CD14-positive monocyte (primary cell): ENCODE data around the gene RNASEH2A. TPM values are rescaled to one million over a fixed set of nuclear protein-coding genes. Genes with fewer than 3 reads are reported as not detected.

Experiments used
- DNase-seq, 3 donors: peaks; one replicate each; pipeline ENCODE4 v3.0.0-alpha.2; 2011 to 2022
- H2AFZ ChIP-seq: 2 replicates; pipeline ENCODE4 v1.6.0; 2012; ENCODE audit warnings: mild to moderate bottlenecking, low read depth, low read length, inconsistent platforms; ENCODE audit not compliant: insufficient read depth, poor library complexity, severe bottlenecking
- H3K27ac ChIP-seq, 2 donors: 1 replicate in 1 of 2; 2 replicates in 1 of 2; pipeline ENCODE4 v1.5.1; 2012 to 2013; ENCODE audit warnings: low read length in 2 of 2, control low read depth in 1 of 2, inconsistent platforms in 1 of 2, low read depth in 1 of 2, mild to moderate bottlenecking in 1 of 2
- H3K27me3 ChIP-seq, 2 donors: one replicate each; pipeline versions ENCODE4 v1.6.0 to v1.6.1; 2011 to 2013; ENCODE audit warnings: low read length in 2 of 2; ENCODE audit not compliant: control insufficient read depth in 2 of 2, insufficient read depth in 2 of 2
- H3K36me3 ChIP-seq, 2 donors: replicated peaks in 1 of 2; 1 replicate in 1 of 2; 2 replicates in 1 of 2; pipeline versions ENCODE4 v1.5.1 to v1.6.1; 2012 to 2013; ENCODE audit warnings: low read length in 2 of 2, control low read depth in 1 of 2, inconsistent platforms in 1 of 2, mild to moderate bottlenecking in 1 of 2; ENCODE audit not compliant: insufficient read depth in 2 of 2, control insufficient read depth in 1 of 2
- H3K4me1 ChIP-seq, 2 donors: 1 replicate in 1 of 2; 2 replicates in 1 of 2; pipeline versions ENCODE4 v1.5.1 to v1.6.1; 2012 to 2013; ENCODE audit warnings: low read length in 2 of 2, control low read depth in 1 of 2, inconsistent platforms in 1 of 2, mild to moderate bottlenecking in 1 of 2, moderate library complexity in 1 of 2; ENCODE audit not compliant: insufficient read depth in 2 of 2, control insufficient read depth in 1 of 2
- H3K4me2 ChIP-seq: replicated peaks from 2 replicates; pipeline ENCODE3; 2012; ENCODE audit warnings: low read length, moderate library complexity, mild to moderate bottlenecking; ENCODE audit not compliant: poor library complexity, severe bottlenecking; ENCODE audit errors: extremely low read depth
- H3K4me3 ChIP-seq, 3 experiments: fragments of 200-600 bp in 1 of 3; sonication (generic) in 1 of 3; replicated peaks in 1 of 3; 1 replicate in 2 of 3; 2 replicates in 1 of 3; pipeline ENCODE4 v1.5.1; 2011 to 2013; ENCODE audit warnings: low read length in 3 of 3, mild to moderate bottlenecking in 3 of 3, control low read depth in 2 of 3, low read depth in 2 of 3, inconsistent platforms in 1 of 3, moderate library complexity in 1 of 3
- H3K79me2 ChIP-seq: 2 replicates; pipeline ENCODE4 v1.6.0; 2012; ENCODE audit warnings: mild to moderate bottlenecking, control low read depth, inconsistent platforms, low read length, moderate library complexity; ENCODE audit not compliant: insufficient read depth
- H3K9ac ChIP-seq: 2 replicates; pipeline ENCODE4 v1.6.0; 2017; ENCODE audit warnings: low read length, mild to moderate bottlenecking; ENCODE audit not compliant: insufficient read depth, poor library complexity, severe bottlenecking
- H3K9me3 ChIP-seq, 2 donors: replicated peaks in 1 of 2; 1 replicate in 1 of 2; 2 replicates in 1 of 2; pipeline versions ENCODE4 v1.5.1 to v1.6.1; 2012 to 2013; ENCODE audit warnings: low read length in 2 of 2, control low read depth in 1 of 2; ENCODE audit not compliant: control insufficient read depth in 1 of 2, insufficient read depth in 1 of 2
- H4K20me1 ChIP-seq: 2 replicates; pipeline ENCODE4 v1.6.0; 2012; ENCODE audit warnings: mild to moderate bottlenecking, low read length, control low read depth, moderate library complexity; ENCODE audit not compliant: insufficient read depth
- H3K27ac Mint-ChIP-seq, 7 donors: one replicate each; pipeline ENCODE4 v1.8.0; 2020; ENCODE audit warnings: mild to moderate bottlenecking in 7 of 7, mixed read lengths in 7 of 7, moderate library complexity in 6 of 7, inconsistent platforms in 2 of 7
- H3K27me3 Mint-ChIP-seq, 3 donors: one replicate each; pipeline ENCODE4 v1.8.0; 2021 to 2022; ENCODE audit warnings: low read depth in 3 of 3, mild to moderate bottlenecking in 3 of 3, mixed read lengths in 3 of 3, moderate library complexity in 3 of 3, inconsistent platforms in 1 of 3
- H3K36me3 Mint-ChIP-seq, 2 donors: one replicate each; pipeline ENCODE4 v1.8.0; 2020; ENCODE audit warnings: mixed read lengths in 2 of 2, inconsistent platforms in 1 of 2, mild to moderate bottlenecking in 1 of 2
- H3K4me1 Mint-ChIP-seq: one replicate; pipeline ENCODE4 v1.8.0; 2020; ENCODE audit warnings: mild to moderate bottlenecking, mixed read lengths
- H3K4me3 Mint-ChIP-seq, 2 donors: one replicate each; pipeline ENCODE4 v1.8.0; 2020; ENCODE audit warnings: mild to moderate bottlenecking in 2 of 2, mixed read lengths in 2 of 2, moderate library complexity in 1 of 2
- H3K9me3 Mint-ChIP-seq, 7 donors: one replicate each; pipeline ENCODE4 v1.8.0; 2020 to 2022; ENCODE audit warnings: mixed read lengths in 7 of 7, mild to moderate bottlenecking in 6 of 7, moderate library complexity in 6 of 7, inconsistent platforms in 2 of 7
- WGBS: methylation state at CpG from one replicate; pipeline ENCODE4 v1.1.5; 2013; ENCODE audit warnings: missing lambda C conversion rate; ENCODE audit not compliant: insufficient coverage; 5-methylcytosine and 5-hydroxymethylcytosine counted together
- intact Hi-C, 2 donors: fragments of 100-400 bp; cut with micrococcal nuclease; formaldehyde crosslinking; loops; one replicate each; pipeline versions ENCODE4 v1.15.0 to v1.15.1; 2023
- polyA plus RNA-seq, 3 donors: library from polyadenylated mRNA; depleted of rRNA in 1 of 3; unstranded in 2 of 3; stranded (reverse) in 1 of 3; fragments of 300-500 nt in 2 of 3; fragments of >200 nt in 1 of 3; fragmentation: Illumina TruSeq in 2 of 3; gene quantifications; 1 replicate in 2 of 3; 2 replicates in 1 of 3; pipeline ENCODE4 v1.2.3, GENCODE V29; 2012 to 2021
- TF ChIP-seq, protein P1 (sequence below): fragments of 200-600 bp; IDR thresholded peaks from one replicate; pipeline ENCODE4 v1.8.0; 2022; ENCODE audit warnings: antibody characterized with exemption, mild to moderate bottlenecking

The RNASEH2A gene
- polyA plus RNA-seq, 3 donors, result 8.7 to 21.5 (median 15.2) TPM

GRCh38 chr19:12786952-12787351, 19.4 kb upstream of the RNASEH2A start:
- Histone ChIP-seq H3K27ac (peak overlapping the region; percentile 95 to 100), H3K9ac (peak overlapping the region; percentile 94), H3K79me2 (peaks cover 50% of the 10 kb centered on the region), H2AFZ (no peak overlapping the region), H3K9me3 (no peaks in the 10 kb centered on the region), H3K4me2 (peak overlapping the region; percentile 76), H3K27me3 (no peaks in the 10 kb centered on the region), H3K4me1 (peaks cover 76 to 80% of the 10 kb centered on the region in 2 donors), H3K4me3 (peak overlapping the region in 2 of 3 experiments; percentile 23 to 100), H3K36me3 (no peaks in the 10 kb centered on the region), H4K20me1 (peaks cover 6% of the 10 kb centered on the region)
- peaks cover 0 to 2% of the 10 kb centered on the region in 2 donors for H3K36me3 Mint-ChIP-seq
- H3K4me1 Mint-ChIP-seq, result peaks cover 31% of the 10 kb centered on the region
- peaks cover 0 to 5% (median 0%) of the 10 kb centered on the region in 7 donors for H3K9me3 Mint-ChIP-seq
- 100% methylated on average over 1 of the region's 3 CpGs for WGBS
- peak in 1 of 3 donors; percentile 31 for DNase-seq
- TF ChIP-seq, protein P1, sequence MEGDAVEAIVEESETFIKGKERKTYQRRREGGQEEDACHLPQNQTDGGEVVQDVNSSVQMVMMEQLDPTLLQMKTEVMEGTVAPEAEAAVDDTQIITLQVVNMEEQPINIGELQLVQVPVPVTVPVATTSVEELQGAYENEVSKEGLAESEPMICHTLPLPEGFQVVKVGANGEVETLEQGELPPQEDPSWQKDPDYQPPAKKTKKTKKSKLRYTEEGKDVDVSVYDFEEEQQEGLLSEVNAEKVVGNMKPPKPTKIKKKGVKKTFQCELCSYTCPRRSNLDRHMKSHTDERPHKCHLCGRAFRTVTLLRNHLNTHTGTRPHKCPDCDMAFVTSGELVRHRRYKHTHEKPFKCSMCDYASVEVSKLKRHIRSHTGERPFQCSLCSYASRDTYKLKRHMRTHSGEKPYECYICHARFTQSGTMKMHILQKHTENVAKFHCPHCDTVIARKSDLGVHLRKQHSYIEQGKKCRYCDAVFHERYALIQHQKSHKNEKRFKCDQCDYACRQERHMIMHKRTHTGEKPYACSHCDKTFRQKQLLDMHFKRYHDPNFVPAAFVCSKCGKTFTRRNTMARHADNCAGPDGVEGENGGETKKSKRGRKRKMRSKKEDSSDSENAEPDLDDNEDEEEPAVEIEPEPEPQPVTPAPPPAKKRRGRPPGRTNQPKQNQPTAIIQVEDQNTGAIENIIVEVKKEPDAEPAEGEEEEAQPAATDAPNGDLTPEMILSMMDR, result no peak
- peak overlapping the region in 1 of 7 donors; percentile 100 for H3K27ac Mint-ChIP-seq
- intact Hi-C loops, result loop anchor here (10.0 kb wide), 1 partner anchor 1058 kb away; no protein-coding TSS in a partner anchor
- peaks cover 0 to 1% (median 0%) of the 10 kb centered on the region in 3 donors for H3K27me3 Mint-ChIP-seq
- peak overlapping the region; percentile 55 to 65 for H3K4me3 Mint-ChIP-seq

DNA sequence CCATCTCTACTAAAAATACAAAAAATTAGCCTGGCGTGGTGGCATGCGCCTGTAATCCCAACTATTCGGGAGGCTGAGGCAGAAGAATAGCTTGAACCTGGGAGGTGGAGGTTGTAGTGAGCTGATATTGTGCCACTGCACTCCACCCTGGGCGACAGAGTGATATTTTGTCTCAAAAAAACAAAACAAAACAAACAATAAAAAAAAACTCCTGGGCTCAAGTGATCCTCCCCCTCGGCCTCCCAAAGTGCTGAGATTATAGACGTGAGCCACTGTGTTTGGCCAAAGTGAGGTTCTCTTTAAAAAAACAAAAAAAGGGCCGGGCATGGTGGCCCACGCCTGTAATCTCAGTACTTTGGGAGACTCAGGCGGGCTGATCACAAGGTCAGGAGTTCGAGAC, 18.9 kb upstream of the RNASEH2A start:
- peaks cover 55% of the 10 kb centered on the region for H3K79me2 ChIP-seq
- H3K4me1 ChIP-seq, result peaks cover 73 to 75% of the 10 kb centered on the region in 2 donors
- WGBS, result 91% methylated on average over 6 of the region's 10 CpGs
- Mint-ChIP-seq H3K36me3 (peaks cover 0 to 2% of the 10 kb centered on the region in 2 donors), H3K4me3 (peak overlapping the region; percentile 55 to 95), H3K27ac (peak overlapping the region in 1 of 7 donors; percentile 100), H3K4me1 (peaks cover 28% of the 10 kb centered on the region), H3K9me3 (peaks cover 0 to 5% (median 0%) of the 10 kb centered on the region in 7 donors), H3K27me3 (peaks cover 0 to 1% (median 0%) of the 10 kb centered on the region in 3 donors)
- no peaks in the 10 kb centered on the region for H3K9me3 ChIP-seq
- no peaks in the 10 kb centered on the region for H3K27me3 ChIP-seq
- H4K20me1 ChIP-seq, result peaks cover 11% of the 10 kb centered on the region
- H3K4me3 ChIP-seq, result peak overlapping the region in 1 of 3 experiments; percentile 100
- H3K9ac ChIP-seq, result peak overlapping the region; percentile 94
- DNase-seq, result no peak
- intact Hi-C loops, result loop anchor here (10.0 kb wide), 1 partner anchor 1057 kb away; no protein-coding TSS in a partner anchor
- no peak overlapping the region for H2AFZ ChIP-seq
- peak overlapping the region; percentile 95 to 100 for H3K27ac ChIP-seq
- no peaks in the 10 kb centered on the region for H3K36me3 ChIP-seq
- TF ChIP-seq, protein P1, result no peak
- H3K4me2 ChIP-seq, result peak overlapping the region; percentile 99
